GM18508 (cell line): ENCODE data around the gene SST.

Experiments
- ATAC-seq: cut with Tn5 transposase; IDR thresholded peaks from one replicate; pipeline ENCODE4 v1.9.1; 2021; ENCODE audit warnings: moderate number of reproducible peaks; ENCODE audit not compliant: insufficient read depth, unreplicated experiment

Gene SST

DNA sequence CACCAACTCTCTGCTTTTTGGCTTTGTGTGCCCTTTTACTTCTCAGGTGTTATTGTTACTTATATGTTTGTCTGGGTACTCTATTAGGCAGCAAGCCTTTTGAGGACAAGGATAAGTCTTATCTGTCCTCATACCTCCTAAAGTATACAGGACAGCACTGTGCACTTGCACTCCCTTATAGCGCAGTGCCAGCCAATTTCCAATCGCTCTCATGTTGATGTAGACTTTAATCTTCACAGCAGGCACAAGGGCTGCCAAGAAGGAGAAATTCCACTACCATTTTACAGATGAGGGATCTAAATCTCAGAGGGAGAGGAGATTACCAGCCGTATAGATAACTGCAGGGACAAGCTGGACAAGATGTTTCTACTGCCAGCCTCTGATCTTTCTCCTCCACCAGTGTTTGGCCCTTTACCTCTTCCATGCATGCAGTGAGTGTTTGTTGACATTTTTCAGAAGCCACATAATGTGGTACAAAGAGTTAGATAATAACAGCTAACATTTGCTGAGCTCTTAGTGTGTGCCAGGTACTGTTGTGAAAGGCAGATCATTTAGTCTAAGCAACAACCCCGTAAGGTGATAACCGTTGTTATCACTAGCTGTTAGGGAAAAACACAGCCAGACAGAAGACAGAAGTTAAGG is 30.1 kb downstream of the SST start:
- no peak for ATAC-seq

DNA sequence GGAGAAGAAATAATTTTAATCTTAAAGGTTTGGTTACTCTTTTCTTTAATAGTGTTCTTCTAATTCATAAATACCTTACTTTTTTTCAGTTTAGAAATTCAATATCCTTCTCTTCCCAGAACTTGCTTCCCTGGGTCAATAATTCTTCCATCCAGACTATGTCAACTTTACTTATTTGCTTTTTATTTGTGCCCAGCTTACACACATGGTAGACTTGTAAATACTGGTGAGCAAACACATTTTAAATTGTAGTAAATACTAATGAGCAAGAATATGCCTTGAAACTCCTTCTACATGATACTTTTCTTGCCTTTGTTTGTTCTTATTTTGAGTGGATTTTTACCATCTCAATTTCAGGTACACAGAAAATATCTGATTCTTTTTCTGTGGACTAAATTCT is 33.7 kb downstream of the SST start:
- ATAC-seq = no peak

DNA sequence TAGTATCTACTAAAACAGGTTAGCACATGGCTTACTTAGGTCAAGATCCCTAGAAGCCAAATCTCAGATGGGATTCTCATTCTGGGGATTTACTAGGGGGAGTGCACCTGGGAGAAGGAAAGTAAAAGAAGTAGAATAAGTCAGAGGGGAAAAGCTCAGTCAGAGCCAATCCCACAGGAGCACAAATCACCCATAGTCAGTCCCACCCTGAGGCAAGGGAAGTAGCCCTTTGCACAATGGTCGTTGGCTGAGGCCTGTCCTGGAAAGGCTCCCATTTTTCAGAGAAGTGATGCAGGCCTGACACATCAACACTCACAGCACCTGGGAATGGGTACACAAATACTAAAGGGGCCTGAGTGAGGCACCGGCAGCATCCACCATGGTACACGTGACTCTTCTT is 39.8 kb downstream of the SST start:
- no peak for ATAC-seq

DNA sequence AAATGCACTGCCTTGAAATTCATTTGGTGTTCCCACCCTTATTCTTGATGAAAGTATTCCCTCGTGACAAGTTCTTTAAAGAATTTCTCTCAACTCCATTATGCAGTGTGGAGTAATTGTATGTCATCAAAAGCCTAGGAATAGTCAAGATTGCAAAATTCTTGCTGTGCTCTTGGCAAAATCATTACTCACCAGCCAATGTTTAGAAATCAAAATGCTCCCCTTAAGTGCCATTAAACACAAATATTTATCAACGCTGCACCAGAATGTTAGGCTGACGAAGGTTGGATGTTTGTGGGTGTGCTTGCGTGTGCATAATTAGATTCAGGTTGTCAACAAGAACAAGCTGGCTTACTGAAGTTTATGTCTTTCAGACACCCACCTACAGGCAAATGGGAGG is 40.5 kb downstream of the SST start:
- ATAC-seq = no peak

DNA sequence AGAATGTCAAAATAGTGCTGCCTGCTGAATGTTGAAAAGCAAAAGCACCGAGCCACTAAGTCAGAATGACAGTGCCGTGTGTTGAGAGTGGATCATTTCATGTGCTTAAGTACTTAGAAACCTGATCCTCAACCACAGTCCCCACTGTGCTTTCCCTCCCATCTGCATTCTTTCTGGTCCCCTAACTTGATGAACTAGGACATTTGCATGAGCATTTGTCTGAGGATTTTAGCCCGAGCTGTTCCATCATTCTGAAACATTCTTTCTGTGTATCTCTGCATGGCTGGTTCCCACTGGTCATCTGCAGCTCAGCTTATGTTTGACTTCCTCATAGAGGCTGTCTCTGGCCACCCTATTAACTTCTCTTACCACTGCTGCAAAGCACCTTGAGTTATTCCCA is 42.0 kb downstream of the SST start:
- ATAC-seq = no peak

DNA sequence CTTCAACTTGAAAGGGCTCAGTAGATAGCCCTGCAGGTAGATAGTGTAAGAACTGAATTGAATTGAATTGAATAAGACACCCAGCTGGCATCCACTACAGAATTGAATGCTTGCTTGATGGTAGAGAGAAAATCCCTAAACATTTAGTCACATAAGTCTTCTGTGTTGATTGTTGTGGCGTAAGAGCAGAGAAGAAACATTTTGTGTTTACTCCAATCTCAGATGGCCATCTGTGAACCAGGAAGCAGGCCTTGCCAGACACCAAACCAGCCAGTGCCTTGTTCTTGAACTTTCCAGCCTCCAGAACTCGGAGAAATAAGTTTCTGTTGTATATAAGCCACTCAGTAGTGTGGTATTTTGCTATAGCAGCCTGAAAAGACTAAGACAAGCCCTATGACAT is 43.6 kb downstream of the SST start:
- ATAC-seq = no peak

DNA sequence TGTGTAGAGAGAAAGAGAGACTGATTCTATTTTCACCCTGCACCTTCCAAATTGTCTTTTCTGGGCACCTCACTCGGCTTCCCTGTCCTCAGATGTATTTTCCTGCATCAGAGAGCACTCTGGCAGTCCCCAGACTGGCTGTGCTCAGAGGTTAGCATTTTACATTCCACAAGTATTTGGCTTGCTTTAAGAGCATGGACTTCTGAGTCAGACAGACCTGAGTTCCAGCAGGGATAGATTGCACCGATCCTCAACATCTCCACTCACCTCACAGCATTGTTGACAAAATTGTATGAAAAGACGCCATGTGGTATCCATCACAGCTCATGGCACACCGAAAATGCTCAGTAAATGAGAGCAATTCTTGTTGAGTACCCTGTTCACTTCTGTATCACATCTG is 45.6 kb downstream of the SST start:
- no peak for ATAC-seq

DNA sequence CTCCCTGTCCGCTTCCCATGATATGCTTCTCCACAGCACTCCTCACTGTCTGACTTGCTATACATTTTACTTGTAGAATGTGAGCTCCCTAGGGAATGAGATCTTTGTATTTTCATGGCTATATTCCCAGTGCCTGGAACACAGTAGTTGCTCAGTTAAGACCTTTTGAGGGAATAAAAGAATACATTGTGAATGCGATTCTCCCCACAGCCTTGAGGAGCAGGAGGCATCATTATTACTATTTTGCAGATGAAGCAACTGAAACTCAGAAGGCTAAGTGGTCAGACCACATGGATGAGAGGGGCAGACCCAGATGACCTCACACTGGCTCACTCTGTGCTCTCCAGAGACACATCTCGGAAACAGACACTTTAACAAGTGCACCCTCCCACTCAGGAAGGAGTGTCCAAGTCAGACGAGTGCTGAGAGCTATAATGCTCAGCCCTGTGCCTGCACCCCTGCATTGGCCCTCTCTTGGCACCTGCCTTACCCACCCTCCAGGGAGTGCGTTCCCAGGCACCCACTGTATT is 46.8 kb downstream of the SST start:
- no peak for ATAC-seq

DNA sequence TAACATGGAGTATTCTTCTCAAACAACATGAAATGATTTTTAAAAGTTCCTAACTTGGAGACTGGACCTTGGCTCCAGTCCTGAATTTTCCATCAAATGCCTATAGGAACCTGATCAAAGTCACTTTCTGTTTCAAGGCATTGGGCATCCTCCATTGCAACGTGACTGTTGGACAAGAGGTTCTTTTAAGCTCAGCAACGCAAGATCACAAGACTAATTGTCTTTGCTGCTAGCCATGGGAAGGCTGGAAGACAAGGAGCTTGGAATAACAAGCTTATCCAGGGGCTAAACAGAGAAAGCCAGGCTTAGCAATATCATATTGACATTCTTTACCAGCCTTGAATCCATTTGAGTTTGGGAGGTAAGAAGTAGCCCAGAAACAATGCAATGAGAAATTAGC is 48.3 kb downstream of the SST start:
- no peak for ATAC-seq

DNA sequence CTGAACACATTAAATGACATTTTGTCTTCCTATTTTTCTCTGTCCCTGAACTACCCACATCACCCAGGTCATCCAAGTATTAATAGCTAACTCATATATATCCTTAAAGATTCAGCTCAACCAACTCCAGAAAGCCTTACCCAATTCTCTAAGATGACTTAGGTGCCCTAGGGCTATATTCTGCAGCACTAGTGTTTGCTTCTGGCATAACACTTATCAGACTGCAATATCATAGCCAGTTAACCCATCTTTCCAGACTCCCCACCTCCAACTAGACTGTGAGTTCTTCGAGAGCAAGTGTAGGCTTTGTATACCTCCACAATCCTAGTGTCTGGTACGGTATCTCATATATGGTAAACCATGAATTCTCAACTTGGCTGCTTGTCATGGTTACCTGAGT is 50.7 kb downstream of the SST start:
- ATAC-seq = no peak
